Heart right ventricle (tissue), 16 donors: ENCODE measurements around the gene EFNA3. TPM values are rescaled to one million over a fixed set of nuclear protein-coding genes. Genes with fewer than 3 reads are reported as not detected.

Experiments used
- ATAC-seq, 8 donors: fragments of 200-7000 bp; cut with Tn5 transposase; one replicate each; pipeline ENCODE4 v1.9.1; 2020; ENCODE audit warnings: mild to moderate bottlenecking in 8 of 8, moderate library complexity in 8 of 8, moderate number of reproducible peaks in 1 of 8
- DNase-seq, 2 donors: peaks; one replicate each; pipeline ENCODE4 v3.0.0-alpha.2; 2020
- H3K27ac ChIP-seq, 10 donors: fragments of 200-600 bp; sonication (generic) in 2 of 10; one replicate each; pipeline versions ENCODE4 v1.5.0 to v1.8.0; 2020 to 2022; ENCODE audit warnings: mild to moderate bottlenecking in 3 of 10
- H3K27me3 ChIP-seq, 7 donors: fragments of 200-600 bp; one replicate each; pipeline ENCODE4 v1.8.0; 2021 to 2022; ENCODE audit warnings: mild to moderate bottlenecking in 2 of 7
- H3K36me3 ChIP-seq, 9 donors: fragments of 200-600 bp; sonication (generic) in 1 of 9; one replicate each; pipeline versions ENCODE4 v1.5.0 to v1.8.0; 2020 to 2022; ENCODE audit warnings: mild to moderate bottlenecking in 2 of 9
- H3K4me1 ChIP-seq, 9 donors: fragments of 200-600 bp; sonication (generic) in 1 of 9; one replicate each; pipeline versions ENCODE4 v1.5.0 to v1.8.0; 2020 to 2022; ENCODE audit warnings: mild to moderate bottlenecking in 4 of 9
- H3K4me3 ChIP-seq, 10 donors: fragments of 200-600 bp; sonication (generic) in 2 of 10; one replicate each; pipeline versions ENCODE4 v1.5.0 to v1.8.0; 2020 to 2022; ENCODE audit warnings: mild to moderate bottlenecking in 7 of 10, moderate library complexity in 2 of 10
- H3K9me3 ChIP-seq, 11 donors: fragments of 200-600 bp in 10 of 11; sonication (generic) in 2 of 11; one replicate each; pipeline versions ENCODE4 v1.5.0 to v1.8.0; 2013 to 2022; ENCODE audit warnings: mild to moderate bottlenecking in 2 of 11, control low read depth in 1 of 11, moderate library complexity in 1 of 11
- CTCF ChIP-seq, 9 donors: fragments of 200-600 bp; sonication (generic) in 2 of 9; IDR thresholded peaks; one replicate each; pipeline versions ENCODE4 v1.5.0 to v1.8.0; 2021 to 2022; ENCODE audit warnings: antibody characterized with exemption in 9 of 9, mild to moderate bottlenecking in 5 of 9, moderate library complexity in 1 of 9
- WGBS, 2 donors: extraction: QIAGEN DNeasy Blood & Tissue Kit; methylation state at CpG; one replicate each; pipeline ENCODE4 v1.1.7; 2013; ENCODE audit warnings: inconsistent platforms in 1 of 2; 5-methylcytosine and 5-hydroxymethylcytosine counted together
- intact Hi-C, 10 donors: fragments of 100-400 bp; cut with DNase I; formaldehyde crosslinking; loops; one replicate each; pipeline versions ENCODE4 v1.11.1 to v1.14.2; 2022
- polyA plus RNA-seq, 2 donors: library from polyadenylated mRNA; stranded (reverse); fragments of 200-250 nt; gene quantifications; one replicate each; pipeline ENCODE4 v1.2.3, GENCODE V29; 2013
- total RNA-seq, 10 donors: library from RNA; stranded (reverse); fragmentation: NEBNext Ultra II Directional in 3 of 10; extraction: Animal tissue kit (Norgen Biotek cat#: 25700) in 3 of 10; gene quantifications; one replicate each; pipeline versions ENCODE4 v1.2.1 to v1.2.4, GENCODE V29; 2021 to 2023
- donor health status: Arrhythmogenic right ventricular cardiomyopathy.
- donor health status: ischemic (EF 13 %, LVEDD 7.1; RV severe dilation, severe dysfunction).
- donor health status: healthy with polysubstance abuse.
- donor health status: DM: no; HTN: yes; CAD: no.
- donor health status: DM: no; HTN: no; CAD: no.
- donor health status: ischemic (EF 25% LVEDD 6.9; RV normal size, moderate dysfunction).
- donor health status: ischemic (EF 25% LVEDD 5.7; RV mildly dilated, moderate dysfunction).
- donor health status: healthy.
- donor health status: DM: yes; HTN: yes; CAD: no.
- donor health status: Ischemic cardiomyopathy.
- donor health status: ischemic (EF 35%, LVEDD 5.7; RV mildly dilated, moderate dysfunction).
- donor health status: nonischemic (EF 11% LVEDD 7.7; RV severe dilation, severe dysfunction).
- donor health status: DM: yes; HTN: yes; CAD: no.
- donor health status: PGD.
- donor health status: ischemic (EF 29% LVEDD 5.4; RV normal size, mild dysfunction).
- donor health status: nonischemic (EF 23%, LVEDD 6.1; RV moderate dilation, normal function).

The EFNA3 gene
- total and polyA plus RNA-seq, 12 donors, result 0.23 to 1.9 (median 0.47) TPM; not detected in 1

- Histone ChIP-seq H3K36me3 (peaks cover 0 to 10% (median 0%) of the 10 kb centered on the region in 9 donors), H3K27me3 (no peaks in the 10 kb centered on the region), H3K9me3 (no peaks in the 10 kb centered on the region), H3K4me1 (peaks cover 0 to 20% (median 18%) of the 10 kb centered on the region in 9 donors), H3K27ac (no peak overlapping the region), H3K4me3 (no peak overlapping the region)
- TF ChIP-seq CTCF (IDR thresholded peaks at IDR 0.05), result no peak
- no peak for ATAC-seq
- intact Hi-C loops, result no loop called here
- no peak for DNase-seq
- WGBS, 2 donors, result 59 to 61% methylated on average over 7 of the region's 7 CpGs
Measured at GRCh38 chr1:155072531-155073289, 5.9 kb upstream of the EFNA3 start.

GRCh38 chr1:155073377-155074242, 5.0 kb upstream of the EFNA3 start:
- intact Hi-C loops, result no loop called here
- no peak overlapping the region for H3K27ac ChIP-seq
- no peaks in the 10 kb centered on the region for H3K9me3 ChIP-seq
- TF ChIP-seq CTCF (IDR thresholded peaks at IDR 0.05), result no peak
- DNase-seq, result no peak
- WGBS, 2 donors, result 92 to 93% methylated on average over 3 of the region's 3 CpGs
- ATAC-seq, result no peak
- H3K4me1 ChIP-seq, result peaks cover 0 to 24% (median 18%) of the 10 kb centered on the region in 9 donors
- peaks cover 0 to 8% (median 0%) of the 10 kb centered on the region in 7 donors for H3K27me3 ChIP-seq
- H3K36me3 ChIP-seq, result peaks cover 0 to 10% (median 0%) of the 10 kb centered on the region in 9 donors
- H3K4me3 ChIP-seq, result no peak overlapping the region

- no peak for ATAC-seq
- Histone ChIP-seq H3K36me3 (no peaks in the 10 kb centered on the region), H3K9me3 (no peaks in the 10 kb centered on the region), H3K27me3 (peaks cover 10 to 27% (median 13%) of the 10 kb centered on the region in 7 donors), H3K4me3 (no peak overlapping the region), H3K4me1 (peaks cover 16 to 38% (median 27%) of the 10 kb centered on the region in 9 donors), H3K27ac (no peak overlapping the region)
- no peak for DNase-seq
- intact Hi-C loops, result no loop called here
- TF ChIP-seq CTCF (IDR thresholded peaks at IDR 0.05), result no peak
- 74 to 76% methylated on average over 5 of the region's 5 CpGs for WGBS, 2 donors
Measured at GRCh38 chr1:155075535-155075934, 3.1 kb upstream of the EFNA3 start.

GRCh38 chr1:155076371-155076770, 2.3 kb upstream of the EFNA3 start:
- Histone ChIP-seq H3K4me1 (peaks cover 21 to 38% (median 29%) of the 10 kb centered on the region in 9 donors), H3K36me3 (no peaks in the 10 kb centered on the region), H3K9me3 (no peaks in the 10 kb centered on the region), H3K27ac (no peak overlapping the region), H3K4me3 (no peak overlapping the region), H3K27me3 (peaks cover 18 to 35% (median 21%) of the 10 kb centered on the region in 7 donors)
- no peak for ATAC-seq
- no peak for DNase-seq
- no peak for TF ChIP-seq CTCF (IDR thresholded peaks at IDR 0.05)
- 78% methylated on average over 1 of the region's 1 CpG for WGBS, 2 donors
- intact Hi-C loops, result no loop called here
